Heart left ventricle (tissue), 13 donors: ENCODE results near the gene COX8A.

ENCODE experiments used
- POLR2A ChIP-seq, 2 donors: fragments of 450-650 bp; IDR thresholded peaks; one replicate each; pipeline ENCODE4 v1.6.1; 2017; ENCODE audit warnings: antibody characterized with exemption in 2 of 2, mild to moderate bottlenecking in 2 of 2, moderate library complexity in 2 of 2
- TF ChIP-seq, protein P1 (sequence below), 12 donors: fragments of 200-600 bp; sonication (generic) in 4 of 12; IDR thresholded peaks; one replicate each; pipeline versions ENCODE4 v1.5.0 to v1.8.0; 2018 to 2022; ENCODE audit warnings: antibody characterized with exemption in 12 of 12, mild to moderate bottlenecking in 5 of 12
- donor health status: ischemic (EF 13 %, LVEDD 7.1; RV severe dilation, severe dysfunction).
- donor health status: DM: no; HTN: yes; CAD: no.
- donor health status: DM: no; HTN: no; CAD: no.
- donor health status: ischemic (EF 25% LVEDD 6.9; RV normal size, moderate dysfunction).
- donor health status: ischemic (EF 25% LVEDD 5.7; RV mildly dilated, moderate dysfunction).
- donor health status: ischemic (EF 35%, LVEDD 5.7; RV mildly dilated, moderate dysfunction).
- donor health status: nonischemic (EF 11% LVEDD 7.7; RV severe dilation, severe dysfunction).
- donor health status: DM: yes; HTN: yes; CAD: no.
- donor health status: PGD.
- donor health status: ischemic (EF 29% LVEDD 5.4; RV normal size, mild dysfunction).
- donor health status: nonischemic (EF 23%, LVEDD 6.1; RV moderate dilation, normal function).

DNA sequence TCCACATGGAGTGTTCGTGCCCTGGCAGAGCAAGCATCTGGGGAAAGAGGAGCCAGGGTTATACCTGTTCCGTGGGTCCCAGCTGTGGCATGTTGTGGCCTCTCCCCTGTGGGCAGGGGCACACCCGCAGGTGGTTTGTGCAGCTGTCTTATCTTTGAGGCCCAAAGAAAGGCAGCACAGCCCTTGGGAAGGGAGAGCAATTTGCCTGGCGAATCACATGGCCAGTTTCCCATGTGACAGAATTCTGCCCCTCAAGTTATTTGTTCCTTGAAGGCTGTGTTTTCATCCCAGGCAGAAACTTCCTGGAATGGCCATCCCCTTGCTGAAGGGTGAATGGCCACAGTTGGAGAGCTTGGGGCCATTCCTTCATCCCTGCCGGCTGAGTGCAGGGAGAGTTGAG lies 16.4 kb upstream of the COX8A start:
- no peak for TF ChIP-seq POLR2A (IDR thresholded peaks at IDR 0.05)
- TF ChIP-seq, protein P1, sequence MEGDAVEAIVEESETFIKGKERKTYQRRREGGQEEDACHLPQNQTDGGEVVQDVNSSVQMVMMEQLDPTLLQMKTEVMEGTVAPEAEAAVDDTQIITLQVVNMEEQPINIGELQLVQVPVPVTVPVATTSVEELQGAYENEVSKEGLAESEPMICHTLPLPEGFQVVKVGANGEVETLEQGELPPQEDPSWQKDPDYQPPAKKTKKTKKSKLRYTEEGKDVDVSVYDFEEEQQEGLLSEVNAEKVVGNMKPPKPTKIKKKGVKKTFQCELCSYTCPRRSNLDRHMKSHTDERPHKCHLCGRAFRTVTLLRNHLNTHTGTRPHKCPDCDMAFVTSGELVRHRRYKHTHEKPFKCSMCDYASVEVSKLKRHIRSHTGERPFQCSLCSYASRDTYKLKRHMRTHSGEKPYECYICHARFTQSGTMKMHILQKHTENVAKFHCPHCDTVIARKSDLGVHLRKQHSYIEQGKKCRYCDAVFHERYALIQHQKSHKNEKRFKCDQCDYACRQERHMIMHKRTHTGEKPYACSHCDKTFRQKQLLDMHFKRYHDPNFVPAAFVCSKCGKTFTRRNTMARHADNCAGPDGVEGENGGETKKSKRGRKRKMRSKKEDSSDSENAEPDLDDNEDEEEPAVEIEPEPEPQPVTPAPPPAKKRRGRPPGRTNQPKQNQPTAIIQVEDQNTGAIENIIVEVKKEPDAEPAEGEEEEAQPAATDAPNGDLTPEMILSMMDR (IDR thresholded peaks at IDR 0.05): no peak
